SK-N-MC (cell line): ENCODE measurements around the gene RNF123.

ENCODE experiments used
- EZH2 ChIP-seq: fragments of 200-600 bp; sonication (generic); IDR thresholded peaks from one replicate; pipeline ENCODE4 v1.6.1; 2017; ENCODE audit warnings: antibody characterized with exemption
- FOXP2 ChIP-seq: optimal IDR thresholded peaks from 2 replicates; pipeline ENCODE3; 2011; ENCODE audit warnings: mild to moderate bottlenecking, moderate library complexity; ENCODE audit not compliant: insufficient read depth; ENCODE audit errors: extremely low read length, control extremely low read depth
- POLR2AphosphoS5 ChIP-seq: IDR thresholded peaks from 2 replicates; pipeline ENCODE4 v1.6.1; 2012; ENCODE audit warnings: mild to moderate bottlenecking, low read depth, low read length, borderline replicate concordance

- TF ChIP-seq EZH2 (no peak), POLR2AphosphoS5 (no peak), FOXP2 (no peak)
Measured at GRCh38 chr3:49648354-49649019, 40.9 kb upstream of the RNF123 start.
